ENCODE data around the gene GRK5.

The GRK5 gene

DNA sequence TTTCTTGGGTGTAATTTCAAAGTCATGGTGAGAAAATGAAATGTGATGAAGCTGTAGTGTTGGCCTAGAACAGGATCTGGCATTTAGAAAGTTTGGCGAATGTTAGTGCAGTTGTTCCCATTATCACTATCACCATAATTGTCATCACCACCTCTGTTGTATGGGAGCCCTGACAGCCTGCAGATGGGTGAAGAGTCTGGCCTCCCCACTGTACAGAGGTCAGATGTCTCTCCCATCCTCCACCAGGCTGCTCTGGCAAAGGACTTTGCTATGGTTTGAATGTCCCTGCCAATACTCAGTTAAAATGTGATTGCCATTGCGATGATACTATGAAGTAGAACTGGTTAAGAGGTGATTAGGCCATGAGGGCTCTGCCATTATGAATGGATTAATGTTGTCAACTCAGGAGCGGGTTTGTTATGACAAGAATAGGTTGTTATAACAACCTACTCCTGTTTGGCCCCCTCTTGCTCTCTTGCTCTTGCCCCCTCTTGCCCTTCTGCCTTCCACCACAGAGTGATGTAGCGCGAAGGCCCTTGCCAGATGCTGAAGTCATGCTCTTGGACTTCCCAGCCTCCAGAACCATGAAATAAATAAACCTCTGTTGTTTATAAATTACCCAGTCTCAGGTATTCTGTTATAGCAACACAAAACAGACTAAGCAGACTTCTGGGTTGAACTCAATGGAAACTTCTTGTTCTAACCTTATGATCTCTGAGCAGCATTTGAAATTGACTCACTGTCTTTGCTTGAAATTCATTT, 90.0 kb downstream of the GRK5 start:
- no peak for DNase-seq (ENCODE audit: low read depth, low spot score)

DNA sequence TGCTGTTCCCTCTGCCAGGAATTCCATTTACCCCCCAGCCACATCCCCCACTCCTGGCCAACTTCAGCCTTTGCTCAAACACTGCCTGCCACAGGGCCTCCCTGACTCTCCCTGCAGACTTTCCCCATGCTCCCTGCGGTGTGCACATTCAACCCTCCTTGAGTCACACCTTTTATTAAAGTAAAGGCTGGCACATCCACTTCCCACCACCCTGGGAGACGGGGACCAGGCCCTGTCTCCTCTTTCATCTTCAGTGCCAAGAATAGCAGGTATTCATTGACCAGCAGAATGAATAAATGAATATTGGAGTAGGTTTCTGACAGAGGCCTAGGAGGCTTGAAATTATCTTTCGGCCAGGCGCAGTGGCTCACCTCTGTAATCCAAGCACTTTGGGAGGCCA, 91.4 kb downstream of the GRK5 start:
- no peak for DNase-seq (ENCODE audit: low read depth, low spot score)

DNA sequence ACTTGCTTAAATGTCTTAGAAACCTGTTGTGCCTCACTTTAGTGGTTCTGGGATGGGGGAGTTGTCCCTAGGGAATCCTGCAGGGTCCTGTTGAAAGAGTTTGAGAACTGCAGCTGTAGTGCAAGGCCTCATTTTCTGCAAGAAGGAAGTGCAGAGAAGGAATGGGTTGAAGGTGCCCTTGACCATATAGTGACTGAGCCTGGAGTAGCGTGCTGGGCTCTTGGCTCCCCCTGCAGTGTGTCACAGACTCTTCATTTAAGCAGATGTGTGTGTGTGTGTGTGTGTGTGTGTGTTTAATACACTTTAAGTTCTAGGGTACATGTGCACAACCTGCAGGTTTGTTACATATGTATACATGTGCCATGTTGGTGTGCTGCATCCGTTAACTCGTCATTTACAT, 92.2 kb downstream of the GRK5 start:
- no peak for DNase-seq (ENCODE audit: low read depth, low spot score)

DNA sequence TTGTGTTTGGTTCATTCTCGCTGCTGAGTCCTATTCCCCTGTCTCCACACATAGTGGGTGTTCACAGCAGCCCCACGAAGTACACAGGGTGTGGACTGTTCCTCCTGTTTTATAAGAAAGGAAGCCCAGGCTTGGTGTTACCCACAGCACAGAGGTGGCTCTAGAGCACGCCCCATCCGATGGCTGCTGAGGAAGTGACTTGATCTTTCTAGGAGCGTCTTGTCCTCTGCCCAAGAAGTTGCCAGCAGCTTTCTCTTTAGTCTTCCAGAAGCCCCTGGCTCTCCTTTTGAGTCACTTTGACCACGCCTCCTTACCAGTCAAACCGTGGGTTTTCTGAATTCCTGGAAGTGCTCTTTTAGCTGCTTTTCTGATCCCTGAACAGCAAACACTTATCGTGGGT, 94.0 kb downstream of the GRK5 start:
- DNase-seq (ENCODE audit: low read depth, low spot score) = peak; percentile 44

DNA sequence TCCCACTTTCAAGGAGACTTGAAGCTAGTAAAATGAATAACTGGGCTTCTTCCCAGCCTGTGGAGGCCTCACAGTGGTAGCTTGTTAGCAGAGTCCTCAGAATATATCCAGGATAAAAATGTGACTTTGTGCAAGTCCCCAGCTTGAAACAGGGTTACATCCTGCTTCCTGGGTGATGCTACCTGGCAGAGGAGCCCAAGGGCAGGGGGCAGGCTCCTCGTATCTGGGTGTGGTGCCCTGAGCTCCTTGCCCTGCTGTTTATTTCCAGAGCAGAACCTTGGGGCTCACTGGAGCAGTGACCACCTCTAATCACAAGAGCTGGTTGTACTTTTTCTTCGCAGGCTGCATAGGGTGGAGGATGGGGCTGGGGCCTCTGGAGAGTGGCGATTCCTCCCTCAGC, 94.8 kb downstream of the GRK5 start:
- DNase-seq (ENCODE audit: low read depth, low spot score) = no peak

DNA sequence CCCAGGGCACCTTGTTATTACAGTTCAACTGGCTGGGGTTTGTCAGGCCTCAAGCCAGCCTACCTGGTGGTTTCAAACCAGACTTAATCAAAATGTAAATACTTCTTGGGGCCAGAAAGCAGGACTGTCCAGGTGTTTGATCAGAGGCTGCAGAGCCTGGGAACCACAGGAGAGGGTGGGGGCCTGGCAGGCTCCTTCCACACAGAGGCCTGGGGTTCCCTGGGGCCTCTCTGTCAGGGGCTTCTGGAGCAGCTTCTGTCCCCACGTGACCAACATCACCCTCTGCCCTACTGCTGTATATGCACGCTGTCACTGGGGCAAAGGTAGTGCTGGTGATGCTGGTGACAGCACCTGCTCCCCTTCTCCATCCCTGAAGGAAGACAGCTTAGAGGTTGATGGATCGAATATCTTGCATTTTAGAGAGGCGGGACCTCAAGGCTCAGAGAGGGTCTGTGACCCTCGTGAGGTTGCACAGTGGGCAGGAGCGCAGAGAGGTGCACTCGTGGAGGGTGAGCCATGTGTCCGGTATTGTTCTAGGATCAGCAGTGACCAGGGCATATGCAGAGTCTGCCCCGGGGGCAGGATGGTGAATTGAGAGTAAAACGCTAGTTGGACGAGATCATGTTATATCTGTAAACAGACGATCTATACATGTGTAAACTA, 95.4 kb downstream of the GRK5 start:
- DNase-seq (ENCODE audit: low read depth, low spot score) = no peak

DNA sequence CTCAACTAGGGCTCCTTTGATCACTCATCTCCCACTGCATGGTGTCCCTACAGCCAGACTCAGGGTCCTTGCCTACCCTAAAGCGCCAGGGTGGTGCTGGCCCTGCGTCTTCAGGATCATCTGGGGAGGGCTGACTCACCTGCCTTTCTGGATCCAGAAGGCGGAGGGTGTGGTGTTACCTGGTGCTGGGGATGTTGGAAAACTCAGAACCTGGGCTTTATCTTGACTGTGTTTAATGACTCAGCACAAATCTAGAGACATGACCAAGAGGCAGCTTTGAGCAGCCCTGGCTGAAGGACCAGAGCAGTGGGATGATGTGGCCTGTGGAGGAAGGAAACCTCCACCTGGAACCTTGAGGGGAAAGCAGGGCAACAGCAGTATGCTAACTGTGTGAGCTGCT, 96.5 kb downstream of the GRK5 start:
- no peak for DNase-seq (ENCODE audit: low read depth, low spot score)

DNA sequence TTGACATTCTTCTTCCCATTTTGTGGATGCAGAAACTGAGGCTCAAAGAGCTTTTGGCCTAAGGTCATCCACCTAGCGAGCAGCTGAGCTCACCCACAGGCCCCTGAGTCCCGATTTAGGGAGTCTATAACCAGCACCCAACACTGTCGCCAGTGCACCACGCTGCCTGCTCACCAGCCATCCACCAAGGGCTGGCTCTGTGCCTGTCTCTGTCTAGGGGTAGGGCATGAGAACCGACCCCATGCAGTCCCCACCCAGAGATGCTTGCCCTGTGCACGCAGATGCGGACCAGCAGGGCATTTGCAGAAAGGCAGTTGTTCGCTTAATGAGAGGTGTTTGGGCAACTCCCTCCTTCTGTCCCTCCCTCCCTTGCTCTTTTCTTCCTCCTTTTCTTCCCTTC, 97.2 kb downstream of the GRK5 start:
- no peak for DNase-seq (ENCODE audit: low read depth, low spot score)

DNA sequence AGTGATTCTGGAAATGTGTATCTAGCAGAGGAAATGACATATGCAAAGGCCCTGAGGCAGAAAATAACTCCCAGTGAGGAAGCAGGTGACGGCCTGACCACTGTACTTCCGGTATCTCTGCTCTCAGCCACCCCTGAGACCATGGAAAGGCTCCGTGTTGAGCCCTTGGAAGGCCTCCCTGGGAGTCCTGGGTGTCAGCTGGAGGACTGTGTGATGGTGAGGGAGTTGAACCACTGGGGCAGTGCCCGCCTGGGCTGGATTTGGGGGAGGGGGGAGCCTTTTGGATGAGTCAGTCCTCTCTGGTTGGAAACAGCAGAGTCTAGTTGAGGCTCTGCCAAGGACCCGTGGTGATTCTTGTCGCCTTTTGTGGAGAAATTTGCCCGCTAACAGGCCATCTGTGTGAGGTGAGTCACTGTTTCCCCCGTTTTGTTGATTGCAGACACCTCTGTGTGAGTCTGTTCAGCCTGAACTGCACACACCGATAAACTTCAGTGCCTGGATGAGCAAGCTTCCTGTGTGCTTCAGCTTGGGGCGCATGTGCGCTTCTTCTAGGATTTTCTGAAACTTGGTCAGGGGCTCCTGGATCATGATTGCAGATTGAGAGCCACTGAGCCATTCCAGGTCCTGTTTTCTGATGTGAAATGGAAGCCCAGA, 98.6 kb downstream of the GRK5 start:
- DNase-seq (ENCODE audit: low read depth, low spot score) = peak; percentile 61

DNA sequence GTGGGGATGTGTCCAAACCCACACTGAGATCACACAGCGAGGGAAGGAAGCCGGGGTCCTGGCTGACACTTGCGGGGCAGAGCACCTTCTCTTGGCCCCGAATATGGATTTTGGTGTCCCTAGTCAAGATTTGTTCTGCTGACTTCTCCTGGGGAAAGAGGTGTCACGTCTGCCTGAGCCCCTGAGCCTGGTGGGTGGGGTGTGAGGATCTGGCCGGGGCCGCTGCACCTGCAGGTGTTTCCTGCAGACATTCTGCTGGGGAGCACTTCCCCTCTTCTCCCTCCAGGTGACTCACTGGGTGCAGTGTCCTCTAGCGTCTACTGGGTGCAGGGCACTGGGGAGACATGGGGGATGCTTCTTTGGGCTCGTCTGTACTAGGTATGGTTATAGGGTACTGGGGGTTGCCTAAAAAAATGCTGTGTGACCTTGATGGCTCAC, 99.2 kb downstream of the GRK5 start:
- peak; percentile 50 for DNase-seq (ENCODE audit: low read depth, low spot score)

DNA sequence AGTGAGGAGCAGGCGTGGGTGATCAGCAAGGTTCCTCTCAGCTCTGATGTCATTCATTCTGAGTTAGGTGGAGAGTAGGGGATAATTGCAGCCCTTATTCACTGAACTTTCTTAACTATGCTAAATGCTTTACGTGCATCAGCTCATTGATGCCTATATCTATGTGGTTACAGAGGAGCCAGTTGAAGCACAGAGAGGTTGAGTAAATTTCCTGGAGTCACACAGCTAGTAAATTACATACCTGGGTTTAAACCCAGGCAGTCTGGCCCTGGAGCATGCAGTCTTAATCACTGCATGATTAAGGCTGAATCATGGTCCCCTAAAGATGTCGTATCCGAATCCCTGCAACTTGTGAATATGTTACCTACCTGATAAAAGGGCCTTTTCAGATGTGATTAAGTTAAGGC, 99.6 kb downstream of the GRK5 start:
- DNase-seq (ENCODE audit: low read depth, low spot score) = no peak

DNA sequence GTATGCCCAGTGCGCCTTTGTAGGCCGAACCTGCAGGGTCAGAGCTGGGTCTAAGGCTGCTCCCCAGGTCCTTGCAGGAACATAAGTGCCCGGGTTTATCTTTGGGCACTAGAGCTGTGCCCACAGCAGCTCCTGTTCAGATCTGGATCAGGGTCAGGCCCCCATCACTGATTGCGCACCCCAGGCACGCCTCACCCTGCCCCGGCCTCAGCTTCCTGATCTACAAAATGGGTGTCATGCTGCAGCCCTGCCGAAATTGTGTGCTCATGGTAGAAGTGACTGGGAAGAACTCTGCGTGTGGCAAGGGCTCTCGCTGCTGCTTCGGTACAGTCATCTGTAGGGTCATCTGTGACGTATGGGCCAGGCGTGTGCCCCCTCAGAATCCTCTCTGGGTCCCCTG, 100.7 kb downstream of the GRK5 start:
- DNase-seq (ENCODE audit: low read depth, low spot score) = no peak

DNA sequence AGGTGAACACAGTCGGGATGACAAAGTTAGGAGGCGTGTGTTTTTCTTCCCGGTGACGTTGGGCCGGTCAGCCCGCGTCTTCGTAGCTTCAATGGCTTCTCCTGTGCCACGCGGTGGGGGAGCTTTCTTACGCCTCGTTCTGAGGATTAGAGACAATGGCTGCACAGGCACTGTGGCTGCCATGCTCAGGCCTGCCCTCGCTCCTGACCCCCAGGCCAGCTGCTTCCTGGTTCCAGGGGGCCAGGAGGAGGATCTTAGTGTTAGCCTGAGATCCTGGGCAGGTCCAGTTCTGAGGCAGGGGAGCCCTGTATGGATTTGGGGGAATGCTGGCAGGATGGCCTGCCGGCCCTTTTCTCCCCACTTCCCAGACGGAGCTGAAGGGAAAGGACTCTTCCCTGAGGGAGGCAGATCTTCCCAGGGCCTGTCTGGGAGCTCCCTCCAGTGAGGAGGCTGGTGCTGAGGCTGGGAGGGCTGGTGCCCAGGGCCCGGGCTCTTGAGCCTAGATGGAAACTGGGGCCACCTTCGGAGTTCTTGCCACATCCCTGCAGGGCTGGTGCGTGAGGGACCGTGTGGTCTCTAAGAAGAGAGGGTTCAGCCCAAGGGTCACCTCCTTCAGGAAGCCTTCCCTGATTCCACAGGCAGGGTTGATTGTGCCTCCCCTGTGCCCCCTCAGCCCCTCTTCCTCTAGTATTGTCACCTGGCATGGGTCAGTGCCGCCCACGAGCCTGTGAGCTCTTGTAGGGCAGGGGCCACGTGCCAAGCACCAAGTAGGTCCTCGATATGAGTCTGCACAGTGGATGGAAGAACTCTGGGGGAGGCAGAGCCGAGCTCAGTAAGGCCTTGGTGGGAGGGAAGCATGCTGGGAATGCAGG, 101.4 kb downstream of the GRK5 start:
- DNase-seq (ENCODE audit: low read depth, low spot score) = no peak

DNA sequence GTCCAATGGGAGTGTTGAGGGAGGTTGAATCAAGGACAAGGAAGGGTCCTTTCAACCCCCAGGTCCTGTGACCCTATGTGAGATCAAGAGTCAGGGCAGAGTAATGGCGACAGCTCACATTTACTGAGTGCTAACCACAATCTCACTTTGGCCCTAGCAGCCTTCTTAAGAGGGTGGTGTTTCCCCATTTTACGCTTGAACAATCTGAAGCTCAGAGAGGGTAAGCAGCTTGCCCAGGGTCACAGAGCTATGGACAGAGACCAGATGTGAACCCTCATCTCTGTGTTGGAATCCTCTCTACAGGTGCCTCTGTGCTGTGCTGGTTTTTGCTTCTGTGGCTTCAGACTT, 102.0 kb downstream of the GRK5 start:
- no peak for DNase-seq (ENCODE audit: low read depth, low spot score)

DNA sequence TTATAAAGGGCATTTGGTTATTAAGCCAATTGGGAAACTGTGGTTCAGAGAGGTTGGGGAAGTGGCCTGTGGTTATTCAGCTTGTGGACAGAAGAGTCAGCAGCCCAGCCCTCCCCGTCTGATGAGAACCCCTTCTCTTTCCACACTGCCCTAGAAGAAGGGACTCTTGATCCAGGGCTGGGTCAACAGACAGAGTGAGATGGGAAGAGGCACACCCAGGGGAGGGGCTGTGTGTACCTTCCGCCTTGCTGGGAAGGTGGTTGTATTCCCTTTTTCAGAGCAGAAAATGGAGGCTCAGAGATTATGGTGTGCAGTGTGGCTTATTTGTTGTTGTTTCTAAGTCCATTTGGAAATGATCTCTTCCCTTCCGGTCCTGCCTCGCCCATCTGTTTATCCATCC, 103.4 kb downstream of the GRK5 start:
- DNase-seq (ENCODE audit: low read depth, low spot score) = no peak

DNA sequence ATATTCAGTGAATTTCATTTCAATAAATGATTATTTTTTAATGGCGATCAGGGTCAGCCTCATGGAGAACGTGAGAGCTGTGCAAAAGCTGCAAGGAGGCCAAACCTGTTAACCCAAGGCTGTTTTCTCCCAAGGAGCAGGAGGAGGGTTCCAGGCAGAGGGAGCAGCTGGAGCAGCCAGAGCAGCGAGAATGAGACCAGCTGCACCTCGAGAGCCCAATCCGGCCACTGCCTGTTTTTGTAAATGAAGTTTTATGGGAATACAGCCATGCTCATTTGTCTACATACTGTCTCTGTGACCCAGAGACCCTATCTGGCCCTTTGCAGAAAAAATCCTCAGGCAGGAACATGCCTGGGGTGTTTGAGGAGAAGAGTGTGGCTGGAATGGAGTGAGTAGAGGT, 104.9 kb downstream of the GRK5 start:
- DNase-seq (ENCODE audit: low read depth, low spot score) = no peak

DNA sequence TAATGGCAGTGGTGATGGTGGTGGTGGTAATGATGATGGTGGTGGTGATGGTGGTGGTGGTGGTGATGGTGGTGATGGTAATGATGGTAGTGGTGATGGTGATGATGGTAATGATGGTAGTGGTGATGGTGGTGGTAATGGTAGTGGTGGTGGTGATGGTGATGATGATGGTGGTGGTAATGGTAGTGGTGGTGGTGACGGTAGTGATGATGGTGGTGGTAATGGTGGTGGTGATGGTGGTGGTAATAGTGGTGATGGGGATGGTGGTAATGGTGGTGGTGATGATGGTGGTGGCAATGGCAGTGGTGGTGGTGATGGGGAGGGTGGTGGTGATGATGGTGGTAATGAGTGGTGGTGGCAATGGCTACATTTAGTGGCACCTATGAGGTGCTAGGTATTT, 105.7 kb downstream of the GRK5 start:
- no peak for DNase-seq (ENCODE audit: low read depth, low spot score)

DNA sequence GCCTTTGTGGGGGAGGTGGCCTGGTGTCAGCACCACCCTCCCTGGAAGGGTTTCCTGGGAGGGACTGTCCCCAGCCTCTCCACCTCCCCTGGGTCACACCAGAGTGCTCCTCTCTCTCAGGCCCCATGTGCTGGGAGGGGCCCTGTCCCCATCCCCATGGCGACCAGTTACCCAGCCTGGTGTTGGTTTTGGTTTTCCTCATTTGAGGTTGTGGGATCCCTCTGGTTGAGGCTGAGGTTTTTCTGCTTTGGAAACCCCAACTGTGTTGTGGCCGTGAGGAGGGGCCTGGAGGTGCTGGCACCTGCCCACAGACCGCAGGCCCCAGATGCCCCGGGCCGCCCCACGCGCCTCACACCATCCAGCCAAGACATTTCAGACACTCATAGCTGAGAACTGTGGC, 106.3 kb downstream of the GRK5 start:
- no peak for DNase-seq (ENCODE audit: low read depth, low spot score)

DNA sequence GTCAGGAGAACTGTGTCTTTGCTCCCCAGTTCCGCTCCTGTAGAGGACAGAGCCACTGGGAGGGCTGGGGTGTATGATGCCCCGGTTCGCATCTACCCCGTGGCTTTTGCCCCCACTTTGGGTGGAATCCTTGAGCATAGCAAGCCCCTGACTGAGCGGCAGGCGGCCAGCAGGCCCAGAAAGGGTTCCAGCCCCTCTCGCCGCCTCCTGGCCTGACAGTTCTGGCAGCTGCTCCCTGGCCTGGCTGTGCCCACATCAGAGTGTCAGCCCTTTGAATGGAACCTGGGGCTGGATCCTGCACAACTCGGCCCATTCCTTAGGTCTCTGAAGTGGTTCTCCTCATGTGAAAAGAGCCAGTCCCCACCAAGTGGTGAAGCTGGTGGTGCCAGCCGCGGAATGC, 106.7 kb downstream of the GRK5 start:
- DNase-seq (ENCODE audit: low read depth, low spot score) = no peak

DNA sequence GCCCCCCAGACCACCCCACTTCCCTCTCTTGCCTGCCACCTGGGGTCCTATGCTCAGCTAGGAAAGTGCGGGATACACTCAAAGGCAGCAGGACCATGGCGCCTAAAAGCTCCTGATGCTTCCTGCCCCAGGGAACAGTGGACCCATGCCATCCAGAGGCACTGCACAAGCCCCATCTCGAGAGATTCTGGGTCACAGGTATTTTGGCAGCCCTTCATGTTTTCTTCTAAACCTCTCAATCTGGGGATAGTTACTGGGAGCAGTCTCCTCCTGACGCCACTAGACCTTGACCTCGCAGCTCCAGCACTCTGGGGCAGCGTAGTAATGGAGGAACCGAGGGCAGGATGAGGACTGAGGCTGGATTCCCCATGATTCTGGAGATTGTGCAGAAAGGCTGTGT, 107.1 kb downstream of the GRK5 start:
- no peak for DNase-seq (ENCODE audit: low read depth, low spot score)

DNA sequence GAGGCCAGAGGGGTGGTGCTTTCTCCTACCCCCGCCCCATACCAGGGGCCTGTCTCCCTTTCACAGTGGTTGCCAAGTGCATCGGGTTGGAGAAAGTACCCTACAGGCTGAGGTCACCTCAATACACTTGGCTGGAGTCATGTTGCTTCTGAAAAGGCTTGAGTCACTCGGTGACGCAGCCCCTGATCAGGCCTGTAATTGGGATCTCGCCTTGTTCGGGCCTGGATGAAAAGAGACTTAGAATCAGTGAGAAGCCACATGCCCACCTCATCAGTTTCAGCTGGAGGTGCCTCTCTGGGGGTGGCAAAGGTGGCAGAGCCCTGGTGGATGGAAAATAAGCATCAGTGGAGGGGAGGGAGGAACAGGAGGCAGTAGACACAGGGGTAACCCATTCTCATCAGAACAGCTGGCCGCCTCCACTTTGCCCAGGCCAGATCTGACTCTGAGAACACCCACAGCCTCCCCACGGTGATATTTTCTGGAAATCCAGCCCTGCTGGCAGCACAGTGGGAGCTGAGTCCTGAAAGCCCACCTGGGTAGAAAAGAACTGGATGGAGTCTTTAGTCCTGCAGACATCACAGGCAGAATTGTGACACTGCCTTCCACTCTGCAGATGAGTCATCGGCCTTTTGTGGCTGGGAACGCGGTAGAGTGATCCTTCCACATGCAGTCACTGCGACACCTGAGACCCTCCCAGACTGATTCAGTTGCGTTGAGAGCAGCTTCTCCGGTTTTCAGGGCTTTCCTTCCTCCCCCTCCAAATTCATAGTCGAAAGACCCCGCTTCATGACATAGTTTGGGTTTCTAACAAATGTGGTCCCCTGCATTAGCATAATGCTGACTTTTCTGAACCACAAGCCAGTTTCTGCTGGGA, 108.0 kb downstream of the GRK5 start:
- peak; percentile 41 for DNase-seq (ENCODE audit: low read depth, low spot score)
